Hindlimb muscle (tissue), 1 donor: ENCODE results near the gene CTH. TPM values are rescaled to one million over a fixed set of nuclear protein-coding genes. Genes with fewer than 3 reads are reported as not detected.
A peak's percentile ranks its signal among the peaks of the same experiment; 100 is the strongest.
"Not testable (repeated sequence)": the region's sequence is repeated elsewhere in the genome, so short reads cannot be mapped to it uniquely, and the experiment has no call there.

Experiments
- DNase-seq: peaks from one replicate; pipeline ENCODE4 v3.0.0-alpha.2; 2013
- polyA plus RNA-seq: library from polyadenylated mRNA; unstranded; fragments of 120-200 nt; gene quantifications from one replicate; pipeline ENCODE4 v1.2.1, GENCODE V29; 2013; ENCODE audit not compliant: insufficient read length

The CTH gene
- polyA plus RNA-seq, 1 donor = 2.5 TPM

DNA sequence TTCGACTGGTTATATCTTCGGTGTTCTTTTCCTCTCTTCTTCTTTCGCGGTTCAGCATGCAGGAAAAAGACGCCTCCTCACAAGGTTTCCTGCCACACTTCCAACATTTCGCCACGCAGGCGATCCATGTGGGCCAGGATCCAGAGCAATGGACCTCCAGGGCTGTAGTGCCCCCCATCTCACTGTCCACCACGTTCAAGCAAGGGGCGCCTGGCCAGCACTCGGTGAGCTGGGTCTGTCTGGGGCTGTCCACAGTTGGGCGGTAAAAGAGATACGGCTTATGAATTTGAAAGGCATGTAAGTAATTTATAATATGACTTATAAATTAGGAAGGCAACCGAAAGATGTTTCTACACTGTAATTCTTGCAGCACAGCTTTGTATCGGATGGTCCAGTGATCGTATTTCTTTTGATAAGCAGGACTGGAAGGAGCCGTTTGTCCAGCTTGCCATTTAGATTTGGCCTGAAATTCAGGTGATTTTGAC, 334 bp downstream of the CTH start:
- DNase-seq = no peak

DNA sequence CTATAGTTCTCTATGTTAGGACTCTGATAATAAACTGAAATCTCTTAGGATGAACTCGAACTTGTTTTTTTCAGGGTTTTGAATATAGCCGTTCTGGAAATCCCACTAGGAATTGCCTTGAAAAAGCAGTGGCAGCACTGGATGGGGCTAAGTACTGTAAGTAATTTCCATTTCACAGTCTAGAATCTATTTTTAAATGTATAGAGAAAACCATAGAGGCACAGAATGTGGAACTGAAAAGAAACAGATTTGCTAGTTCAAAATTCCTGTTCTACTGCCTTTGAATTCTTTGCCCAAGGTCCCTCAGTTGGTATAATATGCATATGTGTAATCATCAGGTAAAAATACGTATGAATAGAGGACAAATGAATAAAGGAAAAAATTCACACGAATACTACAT, 4.8 kb downstream of the CTH start:
- DNase-seq = no peak

DNA sequence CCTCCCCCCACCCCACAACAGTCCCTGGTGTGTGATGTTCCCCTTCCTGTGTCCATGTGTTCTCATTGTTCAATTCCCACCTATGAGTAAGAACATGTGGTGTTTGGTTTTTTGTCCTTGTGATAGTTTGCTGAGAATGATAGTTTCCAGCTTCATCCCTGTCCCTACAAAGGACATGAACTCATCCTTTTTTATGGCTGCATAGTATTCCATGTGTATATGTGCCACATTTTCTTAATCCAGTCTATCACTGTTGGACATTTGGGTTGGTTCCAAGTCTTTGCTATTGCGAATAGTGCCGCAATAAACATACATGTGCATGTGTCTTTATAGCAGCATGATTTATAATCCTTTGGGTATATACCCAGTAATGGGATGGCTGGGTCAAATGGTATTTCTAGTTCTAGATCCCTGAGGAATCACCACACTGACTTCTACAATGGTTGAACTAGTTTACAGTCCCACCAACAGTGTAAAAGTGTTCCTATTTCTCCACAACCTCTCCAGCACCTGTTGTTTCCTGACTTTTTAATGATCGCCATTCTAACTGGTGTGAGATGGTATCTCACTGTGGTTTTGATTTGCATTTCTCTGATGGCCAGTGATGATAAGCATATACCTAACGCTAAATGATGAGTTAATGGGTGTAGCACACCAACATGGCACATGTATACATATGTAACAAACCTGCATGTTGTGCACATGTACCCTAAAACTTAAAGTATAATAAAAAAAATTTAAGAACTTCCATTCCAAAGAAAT, 8.1 kb downstream of the CTH start:
- not testable (repeated sequence) for DNase-seq

DNA sequence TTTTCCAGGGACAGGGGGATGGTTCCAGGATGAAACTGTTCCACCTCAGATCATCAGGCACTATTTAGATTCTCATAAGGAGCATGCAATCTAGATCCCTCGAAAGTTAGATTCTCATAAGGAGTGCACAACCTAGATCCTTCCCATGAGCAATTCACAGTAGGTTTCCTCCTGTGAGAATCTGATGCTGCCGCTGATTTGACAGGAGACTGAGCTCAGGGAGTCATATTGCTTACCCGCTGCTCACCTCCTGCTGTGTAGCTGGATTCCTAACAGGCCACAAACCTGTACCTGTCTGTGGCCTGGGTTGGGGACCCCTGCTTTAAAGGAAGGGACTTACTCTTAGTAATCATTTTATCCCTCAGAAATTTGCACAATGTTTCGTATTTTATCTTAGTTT, 9.3 kb downstream of the CTH start:
- no peak for DNase-seq

DNA sequence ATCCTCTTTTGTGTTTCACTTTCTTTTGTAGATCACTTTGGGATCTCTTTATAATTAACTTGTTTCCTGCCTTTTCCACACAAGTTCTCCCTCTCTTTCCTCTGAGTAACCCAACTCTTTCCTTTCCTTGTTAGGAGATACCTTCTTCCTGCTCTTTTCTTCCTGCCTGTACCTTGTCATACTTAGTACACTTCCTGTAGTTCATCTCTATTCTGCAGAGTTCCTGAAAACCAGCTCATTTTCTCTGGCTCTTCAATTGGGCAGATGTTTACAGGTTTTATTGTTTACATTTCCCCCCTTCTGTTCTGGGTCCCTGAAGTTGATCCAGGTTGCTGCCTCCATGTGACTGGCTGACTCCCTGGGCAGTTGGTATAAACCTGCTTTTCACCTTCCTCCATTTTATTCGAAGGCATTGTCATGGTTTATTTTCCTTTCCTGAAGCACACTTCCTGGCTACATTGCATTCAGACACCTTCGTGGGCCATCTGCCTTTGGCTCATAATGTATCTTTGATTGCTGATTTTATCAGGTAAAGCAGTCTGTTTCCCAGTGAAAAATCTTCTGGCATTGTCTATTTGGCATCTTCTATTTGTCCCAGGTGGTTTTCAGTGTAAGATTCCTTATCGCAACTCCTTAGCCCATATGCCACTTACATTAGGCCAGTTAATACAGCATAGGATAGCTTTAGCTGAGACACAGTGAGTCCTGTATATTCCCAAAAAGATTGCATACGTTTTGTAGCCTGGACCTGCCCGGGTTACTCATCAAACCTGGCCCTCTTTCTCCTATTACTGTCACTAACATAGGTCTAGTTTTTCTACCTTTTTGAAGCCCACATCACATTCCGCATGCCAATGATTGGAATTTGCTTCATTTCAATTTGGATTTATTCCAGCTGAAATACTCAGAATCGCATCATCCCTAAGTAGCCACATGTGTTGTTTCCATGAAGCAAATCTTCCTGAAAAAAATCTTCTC, 15.4 kb downstream of the CTH start:
- no peak for DNase-seq

DNA sequence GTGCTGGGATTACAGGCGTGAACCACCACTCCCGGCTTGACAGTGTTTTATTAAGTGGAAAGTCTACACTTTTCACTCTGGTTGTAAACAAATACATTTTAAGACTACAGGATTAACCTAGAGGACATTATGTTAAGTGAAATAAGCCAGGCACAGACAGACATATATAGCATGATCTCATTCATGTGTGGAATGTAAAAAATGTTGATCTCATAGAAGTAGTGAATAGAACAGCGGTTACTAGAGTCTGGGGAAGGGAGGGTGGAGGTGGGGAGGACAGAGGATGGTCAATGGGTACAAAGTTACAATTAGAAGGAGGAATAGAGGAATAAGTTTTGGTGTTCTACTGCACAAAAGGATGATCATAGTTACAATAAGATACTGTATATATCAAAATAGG, 16.9 kb downstream of the CTH start:
- DNase-seq = no peak

DNA sequence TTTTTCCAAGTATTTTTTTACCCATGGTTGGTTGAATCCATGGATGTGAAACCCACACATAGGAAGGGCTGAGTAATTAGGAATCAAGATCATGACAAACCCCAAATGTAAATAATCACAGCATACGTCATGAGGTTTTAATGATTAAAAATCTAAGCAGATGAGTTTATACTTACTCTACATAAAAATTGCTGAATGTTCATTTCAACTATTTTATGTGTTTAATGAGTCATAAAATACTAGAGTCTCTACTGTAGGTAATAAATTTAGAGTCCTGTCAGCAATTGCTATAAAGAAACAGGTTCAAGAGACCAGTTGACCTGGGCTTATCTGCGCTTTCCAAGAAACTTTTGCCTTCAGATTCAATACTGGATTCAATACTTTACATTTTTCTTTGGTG, 18.2 kb downstream of the CTH start:
- DNase-seq = no peak

DNA sequence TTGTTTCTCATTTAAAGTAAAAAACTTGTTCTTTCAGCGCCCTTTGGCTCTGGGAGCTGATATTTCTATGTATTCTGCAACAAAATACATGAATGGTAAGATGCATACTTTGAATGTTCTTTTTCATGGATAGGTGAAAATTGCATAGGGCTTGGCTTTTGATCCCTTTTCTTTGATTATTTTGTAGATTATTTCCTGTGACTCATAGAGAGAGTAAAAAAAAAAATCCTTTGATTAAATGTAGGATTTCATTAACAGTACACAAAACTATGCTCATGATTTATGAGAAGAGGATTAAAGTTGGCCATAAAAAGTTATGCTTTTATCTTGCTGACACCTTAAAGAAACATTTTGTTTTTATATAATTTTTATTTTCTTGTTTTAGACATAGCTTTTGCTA, 18.7 kb downstream of the CTH start:
- DNase-seq = no peak

DNA sequence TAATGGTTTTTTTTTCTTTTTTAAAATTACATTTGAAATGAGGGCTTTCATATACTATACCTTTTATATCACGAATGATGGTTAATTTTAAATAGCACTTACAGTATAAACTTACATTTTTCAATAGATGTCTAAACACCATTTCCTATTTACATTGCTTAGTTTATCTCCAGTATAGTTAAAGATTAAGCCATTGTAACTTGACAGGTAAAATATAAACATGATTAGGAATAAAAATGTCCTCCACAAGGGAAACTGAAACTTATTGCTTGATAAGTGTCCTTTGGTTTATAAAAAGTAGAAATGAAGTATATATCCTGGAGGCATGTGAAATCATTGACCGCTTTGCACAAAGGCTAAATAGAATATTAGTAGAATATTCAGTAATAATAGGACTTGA, 20.2 kb downstream of the CTH start:
- no peak for DNase-seq

DNA sequence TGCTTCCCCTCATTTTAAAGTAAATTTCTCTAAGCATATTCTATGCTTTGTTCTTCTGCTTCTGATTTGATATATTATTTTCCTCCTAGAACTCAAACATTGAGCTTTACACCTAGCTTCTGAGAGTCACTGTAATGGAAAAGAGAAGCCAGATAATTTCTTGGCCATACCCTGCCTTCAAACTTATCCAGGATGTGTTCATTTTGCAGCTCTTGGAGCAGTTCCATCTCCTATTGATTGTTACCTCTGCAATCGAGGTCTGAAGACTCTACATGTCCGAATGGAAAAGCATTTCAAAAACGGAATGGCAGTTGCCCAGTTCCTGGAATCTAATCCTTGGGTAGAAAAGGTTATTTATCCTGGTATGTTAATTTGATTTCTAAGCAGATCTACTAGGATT, 20.8 kb downstream of the CTH start:
- DNase-seq = no peak

DNA sequence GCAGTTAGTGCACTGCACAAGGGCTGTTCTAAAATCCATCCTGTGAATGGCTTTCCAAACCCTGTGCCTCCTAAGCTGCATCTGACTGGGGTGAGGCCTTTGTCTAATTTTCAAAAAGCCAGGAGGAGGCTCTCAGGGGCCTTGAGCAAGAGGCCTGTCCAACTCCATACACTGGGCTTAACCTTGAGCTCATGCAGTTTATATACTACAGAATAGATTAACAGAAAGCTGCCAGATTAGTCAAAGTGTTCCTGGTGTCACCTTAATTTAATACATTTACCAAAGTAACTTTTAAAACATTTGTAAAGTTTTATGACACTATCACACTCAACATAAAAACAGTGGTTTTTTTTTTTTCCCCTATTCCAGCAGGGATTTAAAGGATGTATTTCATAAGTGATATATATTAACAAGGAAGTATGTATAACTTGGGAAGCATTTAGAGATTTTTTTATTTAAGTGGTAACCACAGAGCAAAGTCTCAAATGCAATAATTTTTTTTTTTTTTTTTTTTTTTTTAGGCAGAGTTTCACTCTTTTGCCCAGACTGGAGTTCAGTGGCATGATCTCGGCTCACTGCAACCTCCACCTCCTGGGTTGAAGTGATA, 23.3 kb downstream of the CTH start:
- no peak for DNase-seq

DNA sequence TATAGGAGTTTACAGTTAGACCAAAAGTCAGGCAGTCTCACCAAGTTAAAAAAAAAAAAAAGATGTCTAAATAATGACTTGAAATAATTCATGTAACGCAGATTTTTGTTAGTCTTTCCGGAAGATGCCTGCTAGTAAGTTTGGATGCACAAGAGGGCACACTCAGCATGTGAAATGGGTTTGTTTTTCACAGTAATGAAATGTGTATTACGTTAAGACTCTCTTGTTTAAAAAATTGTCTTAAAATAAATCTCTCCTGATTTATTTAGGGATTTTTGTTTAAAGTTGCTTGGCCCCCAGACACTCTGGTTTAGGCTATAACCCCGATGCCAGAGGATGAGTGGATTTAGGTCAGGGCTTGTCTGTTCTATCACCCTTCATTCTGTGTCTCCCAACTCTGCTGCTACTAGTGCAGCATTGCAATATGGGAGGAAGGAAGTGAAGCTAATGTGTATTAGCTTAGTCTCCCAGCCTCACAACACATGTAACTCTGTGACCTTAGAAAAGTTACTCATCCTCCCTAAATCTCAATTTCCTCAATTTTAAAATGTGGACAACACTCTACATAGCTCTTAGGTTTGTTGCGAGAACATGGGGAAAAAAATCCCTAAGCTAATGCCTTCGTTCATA, 25.7 kb downstream of the CTH start:
- DNase-seq = peak; percentile 17

DNA sequence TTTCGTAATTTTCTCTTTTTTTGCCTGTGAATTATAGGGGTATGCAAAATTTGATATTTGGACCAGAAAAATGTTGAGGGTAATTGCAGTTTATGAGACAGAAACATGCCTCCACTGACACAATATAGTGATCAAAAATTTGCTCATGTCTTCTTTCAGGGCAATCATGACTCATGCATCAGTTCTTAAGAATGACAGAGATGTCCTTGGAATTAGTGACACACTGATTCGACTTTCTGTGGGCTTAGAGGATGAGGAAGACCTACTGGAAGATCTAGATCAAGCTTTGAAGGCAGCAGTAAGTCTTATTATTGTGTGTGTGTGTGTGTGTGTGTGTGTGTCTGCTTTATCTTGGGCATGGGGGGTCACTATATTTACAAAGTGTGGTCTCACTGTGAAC, 27.5 kb downstream of the CTH start:
- no peak for DNase-seq

DNA sequence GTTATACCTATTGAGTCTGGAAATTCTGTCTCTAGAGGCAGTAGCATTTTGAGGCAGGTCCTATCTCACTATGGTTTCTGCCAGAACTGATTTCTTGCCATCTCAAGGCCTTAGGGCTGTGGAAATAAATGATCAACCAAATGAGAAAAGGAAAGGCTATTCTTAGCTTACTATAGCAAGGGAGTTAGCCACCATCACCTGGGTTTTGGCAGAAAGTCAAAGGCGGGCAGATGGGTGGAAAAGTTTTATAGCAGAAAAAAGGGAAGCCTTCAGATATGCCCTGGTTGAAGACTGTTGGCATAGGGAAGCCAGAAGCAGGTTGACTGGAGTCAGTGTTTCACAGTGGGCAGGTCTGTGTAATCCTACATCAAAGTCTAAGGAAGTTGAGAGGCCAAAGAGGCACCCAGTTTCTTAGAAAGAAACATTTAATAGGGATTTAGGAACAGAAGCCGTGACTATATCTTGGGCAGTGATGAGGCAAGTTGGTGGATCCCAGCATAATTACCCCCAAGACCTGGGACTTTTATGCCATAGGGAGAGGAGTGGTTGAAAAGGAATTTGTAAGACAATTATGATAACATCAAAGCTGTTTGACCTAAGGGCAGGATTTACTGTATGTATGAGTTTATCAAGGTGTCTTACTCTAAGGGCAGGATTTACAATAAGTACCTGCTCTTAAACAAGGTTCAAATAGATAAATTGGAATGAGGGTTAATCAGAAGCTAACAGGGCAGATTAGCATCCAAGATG, 29.7 kb downstream of the CTH start:
- no peak for DNase-seq

DNA sequence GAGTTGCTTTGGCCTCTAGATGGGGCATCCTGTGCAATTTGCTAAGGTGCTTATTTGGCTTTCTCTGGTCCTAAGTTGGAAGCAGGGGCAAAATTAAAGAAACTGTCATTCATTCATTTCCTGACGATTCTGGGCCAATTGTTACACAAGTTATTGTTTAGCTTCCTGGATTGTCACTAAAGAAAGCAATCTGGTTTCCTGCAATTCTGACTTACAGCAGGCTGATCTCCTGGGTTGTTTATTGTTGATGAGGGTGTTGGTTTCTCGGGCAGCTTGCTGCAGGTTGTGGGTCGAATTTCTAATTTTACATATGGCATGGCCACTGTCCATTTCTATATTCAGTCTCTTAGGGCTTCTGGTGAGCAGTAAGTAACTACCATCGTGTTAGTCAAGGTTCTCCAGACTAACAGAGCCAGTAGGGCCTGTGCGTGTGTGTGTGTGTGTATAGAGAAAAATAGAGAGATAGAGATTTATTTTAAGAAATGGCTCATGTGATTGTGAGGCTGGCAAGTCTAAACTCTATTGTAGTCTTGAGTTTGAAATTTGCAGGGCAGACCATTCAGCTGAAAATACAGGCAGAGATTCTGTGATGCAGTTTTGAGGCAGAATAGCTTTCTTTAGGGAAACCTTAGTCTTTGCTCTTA, 30.4 kb downstream of the CTH start:
- no peak for DNase-seq

DNA sequence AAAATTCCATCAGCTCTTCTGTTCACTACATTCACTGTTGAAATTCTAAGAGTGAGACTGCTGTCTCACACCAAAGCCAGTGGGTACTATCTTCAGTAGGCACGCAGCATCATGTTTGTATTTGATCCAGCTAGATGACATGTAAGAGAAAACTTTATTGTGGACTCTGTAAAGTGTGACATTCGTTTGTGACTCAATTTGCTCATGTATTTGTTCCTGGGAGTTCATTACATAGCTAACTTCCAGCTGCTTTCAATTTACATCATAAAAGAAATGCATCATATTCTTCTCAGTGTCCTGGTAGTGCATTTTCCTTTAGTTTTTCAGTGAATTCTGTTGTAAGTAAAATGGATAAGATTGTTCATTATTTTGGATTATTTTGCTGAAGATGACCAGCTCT, 31.4 kb downstream of the CTH start:
- DNase-seq = no peak

DNA sequence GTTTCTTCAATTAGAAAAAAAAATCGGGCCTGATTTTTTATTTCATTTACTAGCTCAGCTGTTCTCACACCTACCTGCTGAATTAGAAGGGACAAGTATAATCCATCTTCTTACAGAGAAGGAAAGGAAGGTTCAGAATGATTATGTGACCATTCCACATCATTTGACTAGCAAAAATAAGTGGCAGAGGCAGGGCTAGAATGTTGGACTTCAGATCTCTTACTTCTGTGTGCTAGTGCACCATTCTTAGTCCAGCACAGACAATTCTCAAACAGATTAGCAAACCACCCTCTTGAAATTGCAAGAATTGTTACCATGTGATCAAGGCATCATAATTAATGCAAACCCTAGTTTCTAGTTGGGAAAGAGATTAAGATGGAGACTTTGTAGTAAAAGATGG, 32.7 kb downstream of the CTH start:
- no peak for DNase-seq

DNA sequence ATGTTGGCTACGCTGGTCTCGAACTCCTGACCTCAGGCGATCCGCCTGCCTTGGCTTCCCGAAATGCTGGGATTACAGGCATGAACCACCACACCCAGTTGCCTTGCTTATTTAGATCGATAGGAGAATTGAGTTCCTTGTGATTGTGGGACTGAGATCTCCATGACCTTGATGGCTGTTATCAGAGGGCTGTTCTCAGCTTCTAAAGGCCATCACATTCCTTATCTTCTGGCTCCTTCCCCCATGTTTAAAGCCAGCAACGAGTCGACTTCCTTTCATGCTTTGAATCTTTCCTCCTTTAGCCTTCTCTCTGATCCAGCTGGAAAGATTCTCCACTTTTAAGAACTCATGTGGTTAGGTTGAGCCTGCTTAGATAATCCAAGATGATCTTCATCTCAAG, 38.0 kb downstream of the CTH start:
- no peak for DNase-seq

DNA sequence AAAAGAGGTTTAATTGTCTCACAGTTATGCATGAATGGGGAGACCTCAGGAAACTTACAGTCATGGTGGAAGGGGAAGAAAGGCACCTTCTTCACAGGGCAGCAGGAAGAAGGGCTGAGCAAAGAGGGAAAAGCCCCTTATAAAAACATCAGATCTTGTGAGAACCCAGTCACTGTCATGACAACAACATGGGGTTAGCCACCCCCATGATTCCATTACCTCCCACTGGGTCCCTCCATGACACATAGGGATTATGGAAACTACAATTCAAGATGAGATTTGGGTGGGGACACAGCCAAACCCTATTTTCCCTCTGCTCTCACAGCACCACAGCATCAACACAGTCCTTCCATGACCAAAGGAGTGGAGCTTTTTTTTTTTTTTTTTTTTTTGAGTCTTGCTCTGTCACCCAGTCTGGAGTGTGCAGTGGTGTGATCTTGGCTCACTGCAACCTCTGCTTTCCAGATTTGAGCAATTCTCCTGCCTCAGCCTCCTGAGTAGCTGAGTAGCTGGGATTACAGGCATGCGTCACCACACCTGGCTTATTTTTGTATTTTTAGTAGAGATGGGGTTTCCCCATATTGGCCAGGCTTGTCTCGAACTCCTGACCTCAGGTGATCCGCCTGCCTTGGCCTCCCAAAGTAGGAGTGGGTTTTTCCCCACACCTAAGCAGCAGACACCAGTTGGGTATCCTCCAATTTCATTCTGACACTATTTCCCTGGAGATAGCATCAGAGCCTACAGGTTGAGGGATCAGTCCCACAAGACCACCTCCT, 41.3 kb downstream of the CTH start:
- DNase-seq = not testable (repeated sequence)

DNA sequence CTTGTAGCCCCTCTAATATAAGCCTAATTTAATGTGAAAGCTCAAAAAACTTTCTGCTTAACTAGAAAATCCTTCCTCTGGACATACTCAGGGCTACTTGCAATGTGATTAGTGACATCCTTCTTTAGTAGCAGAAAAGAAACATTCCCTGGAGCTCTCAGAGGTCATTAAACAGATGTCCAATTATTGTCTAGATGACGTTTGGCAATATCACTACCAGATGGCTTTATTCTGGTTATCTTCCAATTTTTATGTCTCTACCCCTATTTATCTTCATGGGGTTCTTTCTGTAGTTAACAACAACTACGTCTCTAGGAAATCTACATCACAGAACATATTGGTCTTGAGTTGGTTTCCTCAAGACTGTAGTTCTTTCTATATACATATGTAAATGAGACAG, 44.2 kb downstream of the CTH start:
- DNase-seq = no peak

DNA sequence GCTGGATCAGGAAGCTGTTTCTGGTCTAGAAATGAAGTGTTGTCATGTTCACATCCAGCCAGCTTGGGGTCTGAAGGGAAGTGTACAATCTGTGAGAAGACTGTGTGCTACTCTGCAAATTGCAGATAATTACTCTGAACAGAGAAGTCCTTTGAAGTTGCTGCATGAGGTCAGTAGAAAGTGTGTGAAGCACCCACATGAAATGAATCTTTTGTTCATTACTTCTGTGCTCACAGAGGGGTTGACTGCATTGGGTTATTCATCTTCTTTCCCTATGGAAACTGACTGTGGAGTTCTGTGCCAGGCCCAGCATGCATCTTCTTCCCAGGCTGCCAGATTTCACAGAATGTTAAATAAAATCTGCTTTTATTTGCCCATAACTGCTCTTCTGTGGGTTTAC, 47.1 kb downstream of the CTH start:
- no peak for DNase-seq
